ENCODE data around the gene TACR2. TPM values are rescaled to one million over a fixed set of nuclear protein-coding genes. Genes with fewer than 3 reads are reported as not detected.

Gene TACR2
- total RNA-seq, 1 donor from 2014 or later = not detected

DNA sequence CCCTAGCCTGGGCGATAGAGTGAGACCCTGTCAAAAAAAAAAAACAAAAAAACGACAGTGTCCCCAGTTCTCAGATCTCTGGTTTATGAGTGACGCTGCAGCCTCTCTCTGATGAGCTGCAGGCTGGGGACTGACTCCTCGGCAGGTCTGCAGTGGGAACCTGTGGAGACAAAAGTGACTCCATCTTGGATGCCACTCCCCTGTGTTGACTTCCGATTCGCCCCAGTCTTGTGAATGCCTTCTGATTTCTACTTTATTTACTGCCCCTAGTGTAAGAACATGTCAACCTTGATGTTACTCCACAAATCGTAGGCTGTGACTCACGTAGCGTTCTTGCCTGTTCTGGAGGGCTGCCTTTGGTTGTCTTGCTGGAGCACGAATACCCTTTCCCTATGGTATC lies 6.2 kb downstream of the TACR2 start:
- Mint-ChIP-seq H3K27ac (no peak overlapping the region), H3K36me3 (ENCODE audit: low read depth) (no peaks in the 10 kb centered on the region), H3K4me1 (ENCODE audit: low read depth) (peaks cover 24% of the 10 kb centered on the region), H3K9me3 (no peaks in the 10 kb centered on the region), H3K27me3 (ENCODE audit: insufficient read depth) (no peaks in the 10 kb centered on the region), H3K4me3 (no peak overlapping the region)
- DNase-seq (ENCODE audit: low spot score) = no peak
- intact Hi-C loops (cut with micrococcal nuclease) = no loop called here

DNA sequence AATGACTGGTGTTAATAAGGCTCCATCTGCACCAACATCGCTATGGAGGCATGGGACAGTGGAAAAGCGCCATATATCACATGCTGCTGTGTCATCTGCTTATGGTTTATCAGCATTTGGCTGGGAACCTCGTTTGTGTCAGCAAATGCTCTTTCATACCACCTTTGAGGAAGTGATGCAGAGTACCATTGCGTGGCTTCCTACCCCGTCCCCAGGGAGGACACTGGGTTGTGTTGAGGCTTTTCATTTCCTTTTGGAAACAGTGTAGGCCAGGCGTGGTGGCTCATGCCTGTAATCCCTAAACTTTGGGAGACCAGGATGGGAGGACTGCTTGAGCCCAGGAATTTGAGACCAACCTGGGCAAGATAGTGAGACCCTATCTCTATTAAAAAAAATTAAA lies 6.8 kb downstream of the TACR2 start:
- Mint-ChIP-seq H3K27ac (peak overlapping the region; percentile 48), H3K4me1 (ENCODE audit: low read depth) (peaks cover 24% of the 10 kb centered on the region), H3K27me3 (ENCODE audit: insufficient read depth) (no peaks in the 10 kb centered on the region), H3K9me3 (no peaks in the 10 kb centered on the region), H3K4me3 (no peak overlapping the region), H3K36me3 (ENCODE audit: low read depth) (no peaks in the 10 kb centered on the region)
- DNase-seq (ENCODE audit: low spot score) = no peak
- intact Hi-C loops (cut with micrococcal nuclease) = loop anchor here (1.0 to 5.0 kb wide), 7 partner anchors 15 to 752 kb away; partner anchors contain the start of genes FAM241B, KIFBP and SUPV3L1

DNA sequence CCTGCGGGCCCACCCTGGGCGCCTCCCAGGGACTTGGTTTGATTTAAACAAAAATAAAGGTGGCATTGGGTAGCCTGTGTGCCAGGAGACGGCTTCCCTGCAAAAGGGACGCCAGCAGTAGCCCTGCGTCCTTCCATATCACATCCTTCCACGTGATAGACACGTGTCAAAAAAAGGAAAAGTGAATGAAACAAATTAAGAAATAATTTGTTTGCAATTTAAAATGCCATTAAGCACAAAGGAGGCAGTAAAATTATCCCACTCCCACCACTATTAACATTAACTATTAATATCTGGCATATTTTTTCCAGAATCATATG lies 7.6 kb downstream of the TACR2 start:
- H3K27ac Mint-ChIP-seq = no peak overlapping the region
- intact Hi-C loops (cut with micrococcal nuclease) = loop anchor here (1.0 to 5.0 kb wide), 7 partner anchors 16 to 753 kb away; partner anchors contain the start of genes FAM241B, KIFBP and SUPV3L1

DNA sequence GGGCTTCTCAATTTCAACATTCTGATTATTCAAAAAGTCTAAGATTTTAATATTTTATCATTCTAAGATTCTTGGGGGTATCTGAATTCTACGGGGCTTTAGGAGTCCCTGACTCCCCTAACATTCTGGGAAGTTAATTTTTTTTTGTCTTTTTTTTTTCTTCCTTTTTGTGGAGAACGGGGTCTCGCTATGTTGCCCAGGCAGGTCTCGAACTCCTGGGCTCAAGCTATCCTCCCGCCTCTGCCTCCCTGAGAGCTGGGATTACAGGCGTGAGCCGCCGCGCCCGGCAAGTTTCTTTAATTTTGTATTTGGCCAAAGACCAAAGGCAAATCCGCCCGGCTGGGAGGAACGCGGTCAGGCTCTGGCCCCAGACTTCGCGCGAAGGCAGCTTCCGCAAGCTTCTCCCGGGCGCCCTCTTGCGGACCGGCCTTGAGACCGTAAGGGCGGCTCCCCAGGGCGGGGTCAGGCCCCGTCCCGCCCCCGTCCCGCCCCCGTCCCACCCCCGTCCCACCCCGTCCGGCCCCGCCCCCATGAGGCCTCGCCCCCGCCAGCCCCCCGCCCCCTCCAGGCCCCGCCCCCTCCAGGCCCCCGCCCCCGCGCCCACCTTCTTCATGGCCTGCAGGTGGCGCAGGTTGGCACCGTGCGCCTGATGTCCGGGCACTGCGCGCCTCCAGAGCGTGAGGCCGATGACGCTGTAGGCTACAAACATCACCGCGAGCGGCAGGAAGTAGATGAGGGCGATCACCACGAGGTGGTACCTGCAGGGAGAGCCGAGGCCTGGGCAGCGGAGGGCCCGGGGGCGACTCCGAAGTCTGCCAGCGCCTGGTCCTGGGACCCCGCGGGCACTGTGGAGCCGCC lies 8.2 kb downstream of the TACR2 start:
- peaks cover 24% of the 10 kb centered on the region for H3K4me1 Mint-ChIP-seq (ENCODE audit: low read depth)
- peak overlapping the region; percentile 82 for H3K27ac Mint-ChIP-seq
- H3K36me3 Mint-ChIP-seq (ENCODE audit: low read depth) = peaks cover 6% of the 10 kb centered on the region
- no peaks in the 10 kb centered on the region for H3K9me3 Mint-ChIP-seq
- peak; percentile 81 for DNase-seq (ENCODE audit: low spot score)
- H3K4me3 Mint-ChIP-seq = peak overlapping the region; percentile 79
- intact Hi-C loops (cut with micrococcal nuclease) = loop anchor here (1.0 to 5.0 kb wide), 12 partner anchors 16 to 754 kb away; partner anchors contain the start of genes DDX21, FAM241B, KIFBP and SUPV3L1
- no peaks in the 10 kb centered on the region for H3K27me3 Mint-ChIP-seq (ENCODE audit: insufficient read depth)

More for the DNA sequence above, 7.6 kb downstream of the TACR2 start:
- peak overlapping the region; percentile 30 for H3K4me3 Mint-ChIP-seq
- no peaks in the 10 kb centered on the region for H3K9me3 Mint-ChIP-seq
- DNase-seq (ENCODE audit: low spot score) = no peak
- peaks cover 4% of the 10 kb centered on the region for H3K36me3 Mint-ChIP-seq (ENCODE audit: low read depth)
- H3K4me1 Mint-ChIP-seq (ENCODE audit: low read depth) = peaks cover 24% of the 10 kb centered on the region
- no peaks in the 10 kb centered on the region for H3K27me3 Mint-ChIP-seq (ENCODE audit: insufficient read depth)

DNA sequence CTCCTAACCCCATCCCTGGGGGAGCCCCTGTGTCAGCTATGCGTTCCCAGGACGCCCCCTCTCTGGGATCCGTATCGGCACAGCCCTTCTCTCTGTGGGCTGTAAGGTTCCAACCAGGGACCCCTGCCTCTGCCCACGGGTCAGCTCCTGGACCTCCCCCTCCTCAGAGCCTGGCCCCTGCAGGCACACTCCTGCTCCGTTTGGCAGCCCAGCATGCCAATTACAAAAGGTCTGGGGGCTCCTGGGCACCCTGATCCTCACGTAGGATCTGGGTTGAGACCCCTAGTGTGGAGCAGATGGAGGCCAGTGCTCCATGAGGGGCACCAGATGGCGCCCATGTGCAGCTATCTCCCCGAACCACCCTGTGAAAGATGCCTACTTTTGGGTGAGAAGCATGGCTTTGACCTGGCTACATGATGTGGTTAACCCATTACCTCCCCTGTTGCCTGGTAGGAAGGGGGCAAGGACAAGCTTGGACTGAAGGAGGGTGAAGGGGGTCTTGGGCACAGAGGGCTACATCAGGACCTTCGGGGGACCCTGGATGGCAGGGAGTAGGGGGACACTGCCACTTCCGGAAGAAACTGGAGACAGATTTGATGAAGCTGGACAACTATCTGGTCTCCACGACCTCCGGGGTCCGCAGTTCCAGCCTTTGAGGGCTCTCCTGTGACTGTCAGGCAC lies 9.0 kb downstream of the TACR2 start:
- intact Hi-C loops (cut with micrococcal nuclease) = loop anchor here (1.0 to 5.0 kb wide), 10 partner anchors 15 to 755 kb away; partner anchors contain the start of genes DDX21, FAM241B, KIFBP and SUPV3L1
- H3K4me1 Mint-ChIP-seq (ENCODE audit: low read depth) = peaks cover 24% of the 10 kb centered on the region
- no peaks in the 10 kb centered on the region for H3K27me3 Mint-ChIP-seq (ENCODE audit: insufficient read depth)
- H3K36me3 Mint-ChIP-seq (ENCODE audit: low read depth) = peaks cover 9% of the 10 kb centered on the region
- no peaks in the 10 kb centered on the region for H3K9me3 Mint-ChIP-seq
- H3K4me3 Mint-ChIP-seq = peak overlapping the region; percentile 79
- DNase-seq (ENCODE audit: low spot score) = no peak
- H3K27ac Mint-ChIP-seq = no peak overlapping the region

DNA sequence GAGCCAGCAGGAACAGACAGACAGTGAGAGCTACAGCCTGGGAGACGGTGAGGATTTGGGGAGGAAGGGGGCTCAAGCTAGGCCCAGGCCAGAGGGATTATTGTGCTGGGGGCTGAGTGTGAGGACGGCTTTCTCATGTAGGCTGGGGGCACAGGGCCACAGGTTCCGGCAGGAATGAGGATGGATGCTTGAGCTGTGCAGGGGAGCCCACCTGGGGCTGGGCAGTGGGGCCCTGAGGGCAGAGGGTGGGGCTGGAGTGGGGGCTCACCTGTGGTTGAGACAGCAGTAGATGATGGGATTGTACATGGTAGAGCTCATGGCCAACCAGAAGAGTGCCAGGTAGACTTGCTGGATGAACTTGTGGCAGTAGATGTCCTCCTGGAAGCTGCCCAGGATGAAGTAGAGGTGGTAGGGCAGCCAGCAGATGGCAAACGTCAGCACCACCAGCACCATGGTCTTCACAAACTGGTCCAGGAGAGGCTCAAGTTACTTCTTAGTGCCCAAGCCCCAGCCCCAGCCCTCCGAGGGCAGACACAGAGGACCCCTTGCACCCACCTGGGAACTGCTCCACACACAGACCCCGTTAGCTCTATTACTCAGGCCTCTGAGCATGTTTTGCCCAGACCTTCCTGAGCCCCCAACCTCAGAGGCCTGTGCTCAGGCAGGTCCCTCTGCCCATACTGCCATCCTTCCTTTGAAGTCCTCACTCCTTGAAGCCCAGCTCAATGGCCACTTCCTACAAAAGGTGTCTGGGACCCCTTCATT lies 9.7 kb downstream of the TACR2 start:
- Mint-ChIP-seq H3K9me3 (no peaks in the 10 kb centered on the region), H3K36me3 (ENCODE audit: low read depth) (peaks cover 14% of the 10 kb centered on the region), H3K4me1 (ENCODE audit: low read depth) (peaks cover 24% of the 10 kb centered on the region), H3K27me3 (ENCODE audit: insufficient read depth) (no peaks in the 10 kb centered on the region), H3K4me3 (no peak overlapping the region), H3K27ac (peak overlapping the region; percentile 70)
- intact Hi-C loops (cut with micrococcal nuclease) = loop anchor here (5.0 kb wide), 2 partner anchors 400 to 755 kb away; no protein-coding TSS in a partner anchor
- DNase-seq (ENCODE audit: low spot score) = no peak

DNA sequence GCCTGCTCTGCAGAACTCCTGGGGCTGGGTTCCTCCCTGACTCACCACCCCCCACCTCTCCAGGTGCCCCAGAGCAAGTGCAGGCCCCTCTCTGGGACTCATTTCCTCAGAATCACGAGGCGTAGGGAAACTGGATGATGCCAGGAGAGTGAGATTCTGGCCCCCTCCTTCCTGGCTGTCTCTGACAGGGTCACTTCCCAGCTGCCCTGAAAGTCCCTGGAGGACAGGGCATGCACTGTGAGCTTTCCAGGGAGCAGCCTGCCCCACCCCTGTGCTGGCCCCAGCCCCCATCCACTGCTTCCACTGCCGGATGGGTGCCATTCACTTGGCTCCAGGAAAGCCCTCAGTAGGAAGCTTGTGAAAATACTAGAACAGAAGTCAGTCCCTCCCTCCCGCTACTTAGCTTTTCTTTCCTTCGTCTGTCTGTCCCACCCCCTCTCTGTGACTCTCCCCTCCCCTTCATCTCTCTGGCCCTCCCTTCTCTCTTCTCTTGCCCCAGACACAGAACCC lies 10.4 kb downstream of the TACR2 start:
- intact Hi-C loops (cut with micrococcal nuclease) = loop anchor here (5.0 kb wide), 2 partner anchors 399 to 756 kb away; no protein-coding TSS in a partner anchor
- no peak overlapping the region for H3K4me3 Mint-ChIP-seq
- no peak for DNase-seq (ENCODE audit: low spot score)
- no peaks in the 10 kb centered on the region for H3K27me3 Mint-ChIP-seq (ENCODE audit: insufficient read depth)
- peaks cover 20% of the 10 kb centered on the region for H3K36me3 Mint-ChIP-seq (ENCODE audit: low read depth)
- peak overlapping the region; percentile 70 for H3K27ac Mint-ChIP-seq
- H3K9me3 Mint-ChIP-seq = no peaks in the 10 kb centered on the region
- H3K4me1 Mint-ChIP-seq (ENCODE audit: low read depth) = peaks cover 24% of the 10 kb centered on the region

DNA sequence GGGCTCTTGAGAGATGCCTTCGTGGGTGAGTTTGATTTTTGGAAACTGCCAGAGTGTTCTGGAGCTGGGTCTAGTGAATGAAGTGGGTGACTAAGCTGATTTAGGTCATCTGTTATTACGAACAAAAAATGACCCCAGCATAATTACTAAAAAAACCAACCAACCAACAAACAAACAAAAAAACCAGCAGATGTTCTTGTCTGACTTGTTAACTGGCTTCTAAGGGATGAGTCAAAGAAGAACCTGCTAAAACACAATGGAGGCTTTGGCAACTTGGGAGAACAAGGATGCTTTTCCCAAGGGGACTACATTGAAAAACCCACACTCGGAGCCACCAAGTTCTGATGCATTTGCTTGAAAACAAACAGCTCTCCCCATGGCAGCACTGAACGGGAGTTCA lies 11.5 kb downstream of the TACR2 start:
- Mint-ChIP-seq H3K36me3 (ENCODE audit: low read depth) (peaks cover 24% of the 10 kb centered on the region), H3K4me3 (no peak overlapping the region), H3K27ac (no peak overlapping the region), H3K9me3 (no peaks in the 10 kb centered on the region), H3K4me1 (ENCODE audit: low read depth) (peaks cover 24% of the 10 kb centered on the region), H3K27me3 (ENCODE audit: insufficient read depth) (no peaks in the 10 kb centered on the region)
- no peak for DNase-seq (ENCODE audit: low spot score)
- intact Hi-C loops (cut with micrococcal nuclease) = loop anchor here (5.0 kb wide), 2 partner anchors 398 to 757 kb away; no protein-coding TSS in a partner anchor

DNA sequence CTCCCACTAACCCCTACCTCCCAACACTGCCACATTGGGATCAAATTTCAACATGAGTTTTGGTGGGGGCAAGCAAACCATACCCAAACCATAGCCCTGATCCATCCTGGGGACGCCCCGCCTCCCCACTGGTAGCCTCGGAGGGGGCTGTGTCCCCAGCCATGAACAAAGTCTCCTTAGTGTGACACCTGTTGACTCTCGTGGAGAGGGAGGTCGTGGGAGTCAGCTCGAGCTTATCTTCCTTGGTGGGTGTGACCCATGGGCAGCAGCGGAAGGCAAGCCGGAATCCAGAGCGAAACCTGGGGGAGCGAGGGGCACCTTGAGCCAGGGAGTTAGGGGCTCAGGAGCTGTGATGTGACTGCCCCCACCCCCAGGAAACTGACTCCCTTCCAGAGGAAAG lies 11.9 kb downstream of the TACR2 start:
- Mint-ChIP-seq H3K36me3 (ENCODE audit: low read depth) (peaks cover 28% of the 10 kb centered on the region), H3K4me1 (ENCODE audit: low read depth) (peaks cover 21% of the 10 kb centered on the region), H3K4me3 (no peak overlapping the region), H3K27ac (no peak overlapping the region), H3K9me3 (no peaks in the 10 kb centered on the region), H3K27me3 (ENCODE audit: insufficient read depth) (no peaks in the 10 kb centered on the region)
- intact Hi-C loops (cut with micrococcal nuclease) = loop anchor here (5.0 kb wide), 2 partner anchors 397 to 758 kb away; no protein-coding TSS in a partner anchor
- DNase-seq (ENCODE audit: low spot score) = no peak

DNA sequence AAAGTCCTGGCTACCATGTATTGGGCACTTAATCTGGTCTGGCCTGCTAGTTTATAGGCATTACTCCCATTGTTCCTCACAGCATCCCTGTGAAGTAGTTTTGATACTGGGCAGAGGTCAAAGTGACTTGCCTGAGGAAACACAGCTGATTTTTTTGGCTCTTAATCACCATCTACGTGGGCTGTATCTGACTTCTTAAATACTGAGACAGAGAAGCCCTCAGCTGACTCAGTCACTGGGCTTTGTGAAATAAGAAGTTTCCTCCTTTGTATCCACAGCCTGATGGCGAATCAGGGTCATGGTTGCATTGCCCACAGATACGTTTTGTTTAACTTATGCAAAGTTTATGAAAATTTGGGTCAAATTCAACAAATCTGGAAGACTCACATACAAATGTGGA lies 13.2 kb downstream of the TACR2 start:
- Mint-ChIP-seq H3K27me3 (ENCODE audit: insufficient read depth) (no peaks in the 10 kb centered on the region), H3K4me1 (ENCODE audit: low read depth) (peaks cover 9% of the 10 kb centered on the region), H3K27ac (no peak overlapping the region), H3K36me3 (ENCODE audit: low read depth) (peaks cover 36% of the 10 kb centered on the region), H3K9me3 (no peaks in the 10 kb centered on the region), H3K4me3 (no peak overlapping the region)
- intact Hi-C loops (cut with micrococcal nuclease) = no loop called here
- DNase-seq (ENCODE audit: low spot score) = no peak

DNA sequence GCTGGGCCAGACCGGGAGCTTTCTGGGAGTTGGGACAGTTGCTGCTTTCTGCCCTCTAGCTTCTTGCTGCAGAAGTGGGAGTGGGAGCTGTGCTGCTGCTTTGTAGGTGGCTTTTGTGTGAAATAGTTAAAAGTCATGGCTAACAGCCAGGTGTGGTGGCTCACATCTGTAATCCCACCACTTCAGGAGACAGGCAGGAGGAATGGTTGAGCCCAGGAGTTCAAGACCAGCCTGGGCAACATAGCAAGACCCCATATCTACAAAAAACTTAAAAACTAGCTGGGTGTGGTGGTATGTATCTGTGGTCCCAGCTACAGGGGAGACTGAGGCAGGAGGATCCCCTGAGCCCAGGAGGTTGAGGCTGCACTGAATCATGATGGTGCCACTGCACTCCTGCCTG lies 13.7 kb downstream of the TACR2 start:
- H3K9me3 Mint-ChIP-seq = no peaks in the 10 kb centered on the region
- H3K4me3 Mint-ChIP-seq = no peak overlapping the region
- no peak overlapping the region for H3K27ac Mint-ChIP-seq
- intact Hi-C loops (cut with micrococcal nuclease) = no loop called here
- H3K36me3 Mint-ChIP-seq (ENCODE audit: low read depth) = peaks cover 36% of the 10 kb centered on the region
- DNase-seq (ENCODE audit: low spot score) = no peak
- peaks cover 5% of the 10 kb centered on the region for H3K4me1 Mint-ChIP-seq (ENCODE audit: low read depth)
- H3K27me3 Mint-ChIP-seq (ENCODE audit: insufficient read depth) = no peaks in the 10 kb centered on the region

DNA sequence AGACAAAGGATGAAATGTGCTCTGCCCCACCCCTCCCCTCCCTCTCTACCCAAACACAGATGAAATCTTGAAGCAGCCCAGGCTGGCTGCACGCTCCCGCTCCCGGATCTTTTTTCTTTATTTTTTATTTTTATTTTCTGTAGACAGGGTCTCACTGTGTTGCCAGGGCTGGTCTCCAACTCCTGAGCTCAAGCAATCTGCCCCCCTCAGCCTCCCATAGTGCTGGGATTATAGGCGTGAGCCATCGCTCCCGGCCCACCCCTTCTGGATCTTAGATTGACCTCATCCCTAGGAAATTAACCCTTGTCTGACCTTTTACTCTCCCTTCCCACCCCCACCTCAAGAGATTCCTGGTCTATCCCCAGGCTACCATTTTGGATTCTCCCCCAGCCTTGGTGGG lies 14.3 kb downstream of the TACR2 start:
- no peak overlapping the region for H3K4me3 Mint-ChIP-seq
- intact Hi-C loops (cut with micrococcal nuclease) = no loop called here
- H3K9me3 Mint-ChIP-seq = no peaks in the 10 kb centered on the region
- H3K36me3 Mint-ChIP-seq (ENCODE audit: low read depth) = peaks cover 38% of the 10 kb centered on the region
- no peaks in the 10 kb centered on the region for H3K4me1 Mint-ChIP-seq (ENCODE audit: low read depth)
- no peak for DNase-seq (ENCODE audit: low spot score)
- H3K27me3 Mint-ChIP-seq (ENCODE audit: insufficient read depth) = no peaks in the 10 kb centered on the region
- no peak overlapping the region for H3K27ac Mint-ChIP-seq

Data from activated T-helper 1 cell treated with anti-CD3 and anti-CD28 coated beads, Interleukin-12 subunit alpha, Interleukin-12 subunit beta, Interleukin-2, Interleukin-4 antibody, amounts not matched to agents 30 ng/mL and 10 ng/mL and 1 ng/mL, durations not matched to agents 14 hours and 24 hours and 36 hours (primary cell).